ENCODE data around the gene IMP3.

GRCh38 chr15:75606711-75607699 is 33.0 kb downstream of the IMP3 start:
- TF ChIP-seq CTCF (IDR thresholded peaks at IDR 0.05 in 2 of 3, conservative IDR thresholded peaks at IDR 0.05 in 1 of 3; ENCODE audit: borderline replicate concordance in 1 of 3, insufficient read depth in 1 of 3, low read depth in 2 of 3, low read length in 2 of 3) = no peak
- TF ChIP-seq RAD21 (IDR thresholded peaks at IDR 0.05; ENCODE audit: low read depth) = no peak
- no peak for TF ChIP-seq ZBTB33 (IDR thresholded peaks at IDR 0.05; ENCODE audit: extremely low read depth, insufficient replicate concordance, low read length)
- TF ChIP-seq SP1 (IDR thresholded peaks at IDR 0.05; ENCODE audit: low read depth) = no peak
- no peak for TF ChIP-seq POLR2AphosphoS5 (IDR thresholded peaks at IDR 0.05; ENCODE audit: low read depth, low read length)
- no peak for TF ChIP-seq REST (IDR thresholded peaks at IDR 0.05; ENCODE audit: low read depth)
- no peak for TF ChIP-seq ZNF274 (IDR thresholded peaks at IDR 0.05; ENCODE audit: low read depth, low read length)
- TF ChIP-seq JUND (IDR thresholded peaks at IDR 0.05) = no peak
- no peak for TF ChIP-seq SRF (IDR thresholded peaks at IDR 0.05; ENCODE audit: low read depth)

Measured in HCT116 (cell line).